Activated CD4-positive, alpha-beta T cell treated with anti-CD3 and anti-CD28 coated beads, Interleukin-2, Interleukin-4, amounts not matched to agents 100 ng/mL and 50 ng/mL, durations not matched to agents 16 hours and 8 hours (primary cell): ENCODE data around the gene DCTPP1.

Source experiments
- DNase-seq: peaks from one replicate; pipeline ENCODE4 v3.0.0-alpha.2; 2020; ENCODE audit warnings: low spot score

The DCTPP1 gene

GRCh38 chr16:30381291-30382041 lies 48.4 kb downstream of the DCTPP1 start:
- DNase-seq, result peak; percentile 60

- DNase-seq, result no peak
Observed at GRCh38 chr16:30380803-30381208, 49.0 kb downstream of the DCTPP1 start.

DNA sequence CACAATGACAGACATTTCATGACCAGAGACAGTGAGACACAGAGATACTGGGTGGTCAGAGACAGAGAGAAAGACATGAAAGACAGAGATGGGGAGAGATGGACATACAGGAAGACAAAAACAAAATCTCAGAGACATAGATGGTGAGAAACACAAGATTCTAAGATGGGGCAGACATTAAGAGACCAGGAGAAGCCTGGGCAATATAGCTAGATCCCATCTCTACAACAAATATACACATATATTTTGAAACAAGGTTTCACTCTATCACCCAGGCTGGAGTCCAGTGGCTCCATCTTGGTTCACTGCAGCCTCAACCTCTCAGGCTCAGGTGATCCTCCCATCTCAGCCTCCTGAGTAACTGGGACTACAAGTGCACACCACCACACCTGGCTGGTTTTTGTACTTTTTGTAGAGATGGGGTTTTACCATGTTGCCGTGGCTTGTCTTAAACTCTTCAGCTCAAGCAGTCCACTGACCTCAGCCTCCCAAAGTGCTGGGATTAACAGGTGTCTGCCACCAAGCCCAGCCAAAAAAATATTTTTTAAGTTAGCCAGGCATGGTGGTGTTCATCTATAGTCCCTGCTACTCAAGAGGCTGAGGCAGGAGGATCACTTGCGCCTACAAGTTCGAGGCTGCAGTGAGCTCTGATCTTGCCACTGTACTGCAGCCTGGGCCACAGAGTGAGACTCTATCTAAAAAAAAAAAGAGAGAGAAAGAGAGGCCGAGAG lies 49.6 kb downstream of the DCTPP1 start:
- DNase-seq, result no peak

GRCh38 chr16:30379158-30379783 lies 50.6 kb downstream of the DCTPP1 start:
- DNase-seq, result no peak

DNA sequence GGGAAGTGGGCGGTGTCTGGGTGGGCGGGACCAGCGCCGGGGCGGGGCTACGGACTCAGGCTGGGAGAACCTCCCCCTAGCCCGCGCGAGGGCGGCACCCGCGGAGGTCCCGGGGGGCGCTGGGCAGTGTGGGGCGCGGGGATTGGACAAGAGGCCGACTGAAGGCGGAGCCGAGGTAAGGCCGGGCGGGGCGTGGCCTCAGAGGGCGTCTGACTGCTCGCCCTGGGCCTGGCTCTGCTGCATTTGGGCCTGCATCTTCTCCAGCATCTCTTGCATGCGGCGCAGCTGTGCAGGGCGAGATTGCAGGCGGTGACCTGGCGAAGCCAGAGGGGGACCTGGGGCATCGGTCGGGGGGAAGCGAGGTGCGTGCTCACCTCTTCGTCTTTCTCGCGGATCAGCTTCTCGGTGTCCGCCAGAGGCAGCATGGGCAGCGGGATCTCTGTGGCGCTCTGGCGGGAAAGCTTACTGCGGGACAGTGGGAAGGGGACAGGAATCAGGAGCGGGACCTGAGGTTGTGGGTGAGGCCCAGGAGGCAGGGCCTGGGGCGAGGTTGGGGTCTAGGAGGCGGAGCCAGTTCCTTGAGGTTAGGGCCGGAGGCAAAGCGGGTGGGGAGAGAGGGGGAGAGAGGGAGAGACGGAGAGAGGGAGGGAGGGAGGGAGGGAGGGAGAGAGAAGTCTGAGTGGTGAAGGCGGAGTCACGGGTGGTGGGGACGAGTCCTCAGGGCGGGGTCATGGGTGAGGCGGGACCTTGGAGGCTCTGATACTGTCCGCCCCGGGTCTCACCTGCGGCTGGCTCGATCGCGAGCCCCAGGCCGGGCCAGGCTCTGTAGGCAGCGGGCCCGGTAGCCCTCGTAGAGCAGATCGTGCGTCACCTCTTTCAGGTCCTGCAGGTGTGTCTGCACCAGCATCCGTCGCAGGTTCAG lies 51.3 kb downstream of the DCTPP1 start:
- peak; percentile 99 for DNase-seq

DNA sequence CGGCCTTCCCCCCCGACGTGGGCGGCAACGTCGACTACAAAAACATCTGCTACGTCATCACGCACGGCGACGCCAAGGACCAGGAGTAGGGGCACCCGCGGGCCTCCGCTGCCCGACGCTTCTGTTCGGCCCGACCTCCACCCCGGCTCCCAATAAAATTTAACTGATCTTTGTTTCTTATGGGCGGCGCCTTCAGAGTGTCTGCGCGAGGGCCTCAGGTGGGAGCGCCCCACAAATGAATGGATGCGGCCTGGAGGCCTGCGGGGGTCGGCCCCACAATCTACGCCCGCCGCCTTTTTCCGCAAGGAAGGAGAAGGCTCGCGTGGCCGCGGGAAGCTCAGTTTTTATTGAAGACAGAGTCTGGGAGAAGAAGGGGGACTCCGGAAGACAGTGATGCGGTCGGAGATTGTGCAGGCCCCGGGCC lies 52.0 kb downstream of the DCTPP1 start:
- peak; percentile 88 for DNase-seq

GRCh38 chr16:30377050-30377811 lies 52.6 kb downstream of the DCTPP1 start:
- no peak for DNase-seq

- DNase-seq, result no peak
Observed at GRCh38 chr16:30376461-30376902, 53.3 kb downstream of the DCTPP1 start.

DNA sequence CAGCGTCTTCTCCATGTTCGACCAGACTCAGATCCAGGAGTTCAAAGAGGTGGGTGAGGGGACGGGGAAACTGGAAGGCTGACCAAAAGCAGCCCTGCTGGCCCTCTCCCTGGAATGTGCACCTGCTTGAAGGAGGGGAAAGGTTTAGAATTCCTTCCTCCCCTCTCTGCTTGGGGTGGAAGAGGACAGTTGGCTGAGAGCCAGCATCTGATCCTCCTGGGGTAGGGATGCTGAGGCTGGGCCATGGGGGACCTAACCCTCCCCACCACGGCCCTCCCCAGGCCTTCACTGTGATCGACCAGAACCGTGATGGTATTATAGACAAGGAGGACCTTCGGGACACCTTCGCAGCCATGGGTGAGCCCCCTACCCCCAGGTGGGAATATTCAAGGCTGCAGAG lies 54.0 kb downstream of the DCTPP1 start:
- no peak for DNase-seq

- DNase-seq, result no peak
Observed at GRCh38 chr16:30374538-30374937, 55.3 kb downstream of the DCTPP1 start, which contains the start of gene MYL11. MYL11 (plus strand) TSS chr16:30374802; CDS start chr16:30374858, 56 bp downstream.
